GM18502 (cell line): ENCODE measurements around the gene SH3RF3.

Source experiments
- ATAC-seq: cut with Tn5 transposase; IDR thresholded peaks from one replicate; pipeline ENCODE4 v1.9.1; 2021; ENCODE audit warnings: mild to moderate bottlenecking; ENCODE audit not compliant: unreplicated experiment, poor library complexity

The SH3RF3 gene

GRCh38 chr2:109231428-109231827, 102.4 kb downstream of the SH3RF3 start:
- ATAC-seq, result no peak

- ATAC-seq, result no peak
These were observed 103.1 kb downstream of the SH3RF3 start for GRCh38 chr2:109231996-109232705.

GRCh38 chr2:109232909-109233308, 103.9 kb downstream of the SH3RF3 start:
- no peak for ATAC-seq

GRCh38 chr2:109233643-109234042, 104.6 kb downstream of the SH3RF3 start:
- no peak for ATAC-seq

- no peak for ATAC-seq
These were observed 105.3 kb downstream of the SH3RF3 start for GRCh38 chr2:109234355-109234754.

- no peak for ATAC-seq
These were observed 107.1 kb downstream of the SH3RF3 start for GRCh38 chr2:109236147-109236546.

- no peak for ATAC-seq
These were observed 108.8 kb downstream of the SH3RF3 start for GRCh38 chr2:109237792-109238191.

- ATAC-seq, result peak; percentile 89
These were observed 109.6 kb downstream of the SH3RF3 start for GRCh38 chr2:109238580-109238979.

GRCh38 chr2:109239720-109240119, 110.7 kb downstream of the SH3RF3 start:
- no peak for ATAC-seq

GRCh38 chr2:109242210-109242653, 113.2 kb downstream of the SH3RF3 start:
- no peak for ATAC-seq

GRCh38 chr2:109242654-109243331, 113.8 kb downstream of the SH3RF3 start:
- ATAC-seq, result no peak

GRCh38 chr2:109243526-109244303, 114.7 kb downstream of the SH3RF3 start:
- ATAC-seq, result no peak

- ATAC-seq, result no peak
These were observed 115.2 kb downstream of the SH3RF3 start for GRCh38 chr2:109244304-109244582.

- no peak for ATAC-seq
These were observed 115.9 kb downstream of the SH3RF3 start for GRCh38 chr2:109244750-109245382.

- ATAC-seq, result no peak
These were observed 117.2 kb downstream of the SH3RF3 start for GRCh38 chr2:109246176-109246575.

GRCh38 chr2:109246616-109247015, 117.6 kb downstream of the SH3RF3 start:
- no peak for ATAC-seq

GRCh38 chr2:109247340-109247739, 118.3 kb downstream of the SH3RF3 start:
- no peak for ATAC-seq

GRCh38 chr2:109247812-109248211, 118.8 kb downstream of the SH3RF3 start:
- ATAC-seq, result no peak

GRCh38 chr2:109248590-109248989, 119.6 kb downstream of the SH3RF3 start:
- ATAC-seq, result no peak

- ATAC-seq, result no peak
These were observed 124.2 kb downstream of the SH3RF3 start for GRCh38 chr2:109253217-109253616.
